Measurements from ENCODE around the gene GUCD1.

Gene GUCD1

GRCh38 chr22:24497841-24498258 is 57.1 kb downstream of the GUCD1 start:
- no peak for DNase-seq (ENCODE audit: low spot score in 2 of 2)
- no peak overlapping the region for H3K4me3 Mint-ChIP-seq
- H3K4me1 Mint-ChIP-seq, result peaks cover 2% of the 10 kb centered on the region
- H3K9me3 Mint-ChIP-seq, result no peaks in the 10 kb centered on the region
- H3K27ac Mint-ChIP-seq, result peak overlapping the region; percentile 73
- peak; percentile 37 for ATAC-seq
- H3K36me3 Mint-ChIP-seq, result no peaks in the 10 kb centered on the region

- ATAC-seq (no peak), DNase-seq (ENCODE audit: low spot score in 2 of 2) (no peak)
- no peaks in the 10 kb centered on the region for H3K4me1 Mint-ChIP-seq
- no peaks in the 10 kb centered on the region for H3K36me3 Mint-ChIP-seq
- H3K27ac Mint-ChIP-seq, result peak overlapping the region; percentile 73
- no peaks in the 10 kb centered on the region for H3K9me3 Mint-ChIP-seq
- no peak overlapping the region for H3K4me3 Mint-ChIP-seq
Measured at GRCh38 chr22:24496661-24497060, 58.3 kb downstream of the GUCD1 start.

GRCh38 chr22:24496234-24496633 is 58.7 kb downstream of the GUCD1 start:
- Mint-ChIP-seq H3K36me3 (no peaks in the 10 kb centered on the region), H3K9me3 (no peaks in the 10 kb centered on the region), H3K4me3 (no peak overlapping the region), H3K4me1 (no peaks in the 10 kb centered on the region), H3K27ac (peak overlapping the region; percentile 73)
- ATAC-seq (no peak), DNase-seq (ENCODE audit: low spot score in 2 of 2) (no peak)

- DNase-seq (ENCODE audit: low spot score in 2 of 2) (no peak), ATAC-seq (no peak)
- Mint-ChIP-seq H3K4me1 (no peaks in the 10 kb centered on the region), H3K4me3 (no peak overlapping the region), H3K27ac (no peak overlapping the region), H3K9me3 (no peaks in the 10 kb centered on the region), H3K36me3 (no peaks in the 10 kb centered on the region)
Measured at GRCh38 chr22:24495365-24495675, 59.6 kb downstream of the GUCD1 start.

GRCh38 chr22:24494528-24495364 is 60.2 kb downstream of the GUCD1 start, which contains the start of gene UPB1:
UPB1 (plus strand) TSS chr22:24495332; CDS start chr22:24495404, 72 bp downstream.
- DNase-seq (ENCODE audit: low spot score in 2 of 2) (no peak), ATAC-seq (no peak)
- H3K4me3 Mint-ChIP-seq, result no peak within 1 kb of the TSS
- no peaks in the 10 kb centered on the region for H3K4me1 Mint-ChIP-seq
- H3K36me3 Mint-ChIP-seq, result no peaks in the 10 kb centered on the region
- H3K9me3 Mint-ChIP-seq, result no peaks in the 10 kb centered on the region
- H3K27ac Mint-ChIP-seq, result no peak within 1 kb of the TSS

- Mint-ChIP-seq H3K36me3 (no peaks in the 10 kb centered on the region), H3K4me1 (no peaks in the 10 kb centered on the region), H3K27ac (no peak overlapping the region), H3K9me3 (no peaks in the 10 kb centered on the region), H3K4me3 (no peak overlapping the region)
- ATAC-seq (no peak), DNase-seq (ENCODE audit: low spot score in 2 of 2) (no peak)
Measured at GRCh38 chr22:24494167-24494527, 60.8 kb downstream of the GUCD1 start.

- Mint-ChIP-seq H3K4me3 (no peak overlapping the region), H3K27ac (no peak overlapping the region), H3K9me3 (no peaks in the 10 kb centered on the region), H3K36me3 (no peaks in the 10 kb centered on the region), H3K4me1 (no peaks in the 10 kb centered on the region)
- ATAC-seq (no peak), DNase-seq (ENCODE audit: low spot score in 2 of 2) (no peak)
Measured at GRCh38 chr22:24492391-24492790, 62.5 kb downstream of the GUCD1 start.

Measured in stimulated activated effector memory CD8-positive, alpha-beta T cell treated with anti-CD3 and anti-CD28 coated beads, Interleukin-12 subunit alpha, Interleukin-12 subunit beta, amount 100 ng/mL, for 72 hours (primary cell).